Fibroblast of pulmonary artery (primary cell): ENCODE measurements around the gene HSPB1.

ENCODE experiments used
- DNase-seq: peaks from one replicate; pipeline ENCODE4 v3.0.0-alpha.2; 2010; ENCODE audit warnings: low read depth
- H3K4me3 ChIP-seq: replicated peaks from 2 replicates; pipeline ENCODE4 v1.5.1; 2011; ENCODE audit warnings: low read depth, mild to moderate bottlenecking, control low read depth, low read length, moderate library complexity
- TF ChIP-seq, protein P1 (sequence below): IDR thresholded peaks from 2 replicates; pipeline ENCODE4 v1.5.1; 2011; ENCODE audit warnings: mild to moderate bottlenecking, control low read depth, low read length, inconsistent platforms; ENCODE audit errors: missing control alignments

Gene HSPB1

DNA sequence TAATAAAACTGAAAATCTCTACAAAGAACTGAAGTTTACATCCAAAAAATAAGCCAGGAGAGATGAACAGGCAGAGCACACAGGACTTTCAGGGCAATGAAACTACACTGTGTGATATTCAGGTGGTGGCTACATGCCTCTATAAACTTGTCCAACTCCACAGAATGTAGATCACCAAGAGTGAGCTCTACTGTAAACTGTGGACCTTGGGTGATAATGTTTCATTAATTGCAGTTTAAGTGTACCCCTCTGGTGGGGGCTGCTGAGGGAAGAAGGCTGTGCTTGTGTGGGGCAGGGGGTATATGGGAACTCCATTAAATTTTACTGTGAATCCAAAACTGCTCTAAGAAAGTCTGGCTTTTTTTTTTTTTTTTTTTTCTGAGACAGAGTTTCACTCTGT, 33.6 kb downstream of the HSPB1 start:
- no peak overlapping the region for H3K4me3 ChIP-seq
- TF ChIP-seq, protein P1, sequence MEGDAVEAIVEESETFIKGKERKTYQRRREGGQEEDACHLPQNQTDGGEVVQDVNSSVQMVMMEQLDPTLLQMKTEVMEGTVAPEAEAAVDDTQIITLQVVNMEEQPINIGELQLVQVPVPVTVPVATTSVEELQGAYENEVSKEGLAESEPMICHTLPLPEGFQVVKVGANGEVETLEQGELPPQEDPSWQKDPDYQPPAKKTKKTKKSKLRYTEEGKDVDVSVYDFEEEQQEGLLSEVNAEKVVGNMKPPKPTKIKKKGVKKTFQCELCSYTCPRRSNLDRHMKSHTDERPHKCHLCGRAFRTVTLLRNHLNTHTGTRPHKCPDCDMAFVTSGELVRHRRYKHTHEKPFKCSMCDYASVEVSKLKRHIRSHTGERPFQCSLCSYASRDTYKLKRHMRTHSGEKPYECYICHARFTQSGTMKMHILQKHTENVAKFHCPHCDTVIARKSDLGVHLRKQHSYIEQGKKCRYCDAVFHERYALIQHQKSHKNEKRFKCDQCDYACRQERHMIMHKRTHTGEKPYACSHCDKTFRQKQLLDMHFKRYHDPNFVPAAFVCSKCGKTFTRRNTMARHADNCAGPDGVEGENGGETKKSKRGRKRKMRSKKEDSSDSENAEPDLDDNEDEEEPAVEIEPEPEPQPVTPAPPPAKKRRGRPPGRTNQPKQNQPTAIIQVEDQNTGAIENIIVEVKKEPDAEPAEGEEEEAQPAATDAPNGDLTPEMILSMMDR = no peak
- DNase-seq = no peak

DNA sequence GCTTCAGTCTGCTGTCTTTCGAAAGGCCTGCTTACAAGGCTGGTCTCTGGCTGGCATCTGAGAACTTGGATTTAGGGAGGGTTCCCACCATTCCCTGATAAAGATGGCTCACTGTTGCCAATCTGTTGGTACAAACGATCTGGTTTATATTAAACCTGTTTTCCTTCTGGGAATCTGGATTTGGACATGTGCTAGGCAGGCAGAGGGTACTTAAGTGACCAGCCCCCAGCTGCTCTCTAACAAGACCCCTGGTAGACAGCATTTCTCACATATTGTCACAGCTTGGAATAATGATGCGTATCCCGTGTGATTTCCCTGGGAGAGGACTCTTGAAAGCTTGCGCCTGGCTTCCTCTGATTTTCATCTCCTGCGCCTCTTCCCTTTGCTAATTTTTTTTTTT, 34.7 kb downstream of the HSPB1 start:
- TF ChIP-seq, protein P1 = no peak
- no peak overlapping the region for H3K4me3 ChIP-seq

DNA sequence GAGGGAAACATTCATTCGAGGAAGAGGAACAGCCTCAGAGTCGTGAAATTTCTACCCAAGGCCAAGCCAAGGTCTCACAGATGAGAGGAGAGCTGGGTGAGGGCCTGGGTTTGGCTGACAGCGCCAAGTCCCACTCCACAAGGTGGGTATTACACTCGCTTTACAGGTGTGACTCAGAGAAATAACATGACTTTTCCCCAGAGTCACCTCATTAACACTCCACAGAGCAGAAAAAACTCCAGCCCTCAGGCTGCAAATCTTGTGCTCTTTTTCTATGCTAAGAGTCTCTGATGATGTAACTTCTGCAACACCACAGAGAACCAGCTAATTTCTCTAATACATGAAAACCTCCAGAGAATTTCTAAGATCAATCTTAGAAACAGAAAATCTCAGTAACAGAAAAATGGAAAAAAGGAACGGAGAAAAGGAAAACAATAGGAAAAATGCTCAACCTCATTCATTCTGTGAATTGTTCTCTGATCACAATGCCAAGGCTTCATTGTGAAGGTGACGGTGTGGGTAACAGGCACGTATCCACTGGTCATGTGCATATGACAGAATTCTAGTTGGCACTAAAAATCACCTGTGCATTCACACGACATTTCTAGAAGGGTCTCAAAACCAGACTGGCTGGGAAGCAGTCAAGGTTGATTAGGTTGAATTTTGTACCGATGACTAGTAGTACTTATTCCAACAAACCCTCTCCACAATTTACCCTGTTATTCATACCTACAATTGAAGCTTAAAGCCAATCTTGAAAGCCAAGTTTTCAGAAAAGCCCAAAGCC, 36.0 kb downstream of the HSPB1 start:
- no peak for DNase-seq
- TF ChIP-seq, protein P1 = no peak
- H3K4me3 ChIP-seq = no peak overlapping the region

More for the DNA sequence above, 34.7 kb downstream of the HSPB1 start:
- DNase-seq = no peak

DNA sequence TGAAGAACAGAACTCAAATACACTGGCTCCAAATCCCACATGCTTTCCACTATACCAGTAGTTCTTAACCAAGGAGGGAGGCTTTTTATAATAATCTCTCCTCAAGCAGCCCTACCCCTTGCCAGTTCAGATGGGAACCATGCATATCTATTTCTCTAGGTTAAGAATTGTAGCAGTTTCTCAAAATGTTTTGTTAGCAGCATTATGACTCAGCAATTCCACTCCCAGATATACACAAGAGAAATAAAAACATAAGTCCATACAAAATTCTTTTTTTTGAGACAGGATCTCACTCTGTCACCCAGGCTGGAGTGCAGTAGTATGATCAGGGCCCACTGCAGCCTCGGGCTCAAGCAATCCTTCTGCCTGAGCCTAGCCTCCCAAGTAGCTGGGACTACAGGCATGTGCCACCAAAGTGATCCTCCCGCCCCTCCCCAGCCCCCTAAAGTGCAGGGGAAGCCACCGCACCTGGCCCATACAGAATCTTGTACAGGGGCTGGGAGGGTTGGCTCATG, 38.2 kb downstream of the HSPB1 start:
- TF ChIP-seq, protein P1 = no peak
- peak; percentile 84 for DNase-seq
- no peak overlapping the region for H3K4me3 ChIP-seq

DNA sequence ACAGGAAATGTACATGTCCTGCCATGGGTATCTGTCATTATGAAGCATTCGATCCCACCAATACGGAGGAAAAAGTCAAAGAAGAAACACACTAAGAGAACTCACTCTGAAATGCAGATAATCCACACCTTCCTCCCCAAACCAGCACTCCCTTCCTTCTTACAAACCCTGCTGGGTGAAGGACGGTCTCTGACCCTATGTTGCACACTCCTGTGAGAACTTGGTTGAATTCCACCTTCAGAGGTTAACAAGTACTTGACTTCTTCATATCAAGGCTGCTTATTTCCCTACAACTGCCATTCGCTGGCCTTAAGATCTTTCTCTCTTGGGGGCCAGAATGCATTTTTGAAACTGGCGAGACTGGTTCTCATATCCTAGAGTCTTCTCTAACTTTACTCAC, 39.7 kb downstream of the HSPB1 start:
- TF ChIP-seq, protein P1 = no peak
- no peak overlapping the region for H3K4me3 ChIP-seq
- no peak for DNase-seq

DNA sequence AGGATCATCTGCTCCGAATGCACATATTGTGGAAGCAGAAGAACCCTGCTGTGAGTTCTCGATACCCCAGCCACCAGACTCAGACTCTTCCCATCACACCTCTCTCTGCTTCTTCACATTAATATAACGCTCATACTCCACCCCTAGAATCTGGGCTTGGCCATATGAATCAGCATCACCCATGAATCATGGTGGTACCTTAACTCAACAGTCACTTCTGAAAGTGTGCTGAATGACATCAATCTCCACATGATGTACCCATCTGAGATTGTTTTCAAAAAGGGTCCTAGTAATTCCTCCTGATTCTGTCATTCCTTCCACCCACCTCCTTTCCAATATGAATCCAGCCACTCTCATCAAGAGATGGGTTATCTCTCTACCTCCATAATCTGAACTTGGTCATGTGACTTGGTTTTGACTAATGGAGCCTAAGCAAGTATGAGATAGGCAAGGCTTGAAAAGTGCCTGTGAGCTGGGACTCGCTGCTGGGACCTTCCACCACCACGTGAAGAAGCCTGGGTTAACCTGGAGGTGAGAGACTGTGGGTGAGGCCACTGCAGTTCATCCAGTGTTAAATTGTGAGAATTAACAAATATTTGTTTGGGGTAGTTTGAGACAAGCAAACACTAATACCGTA, 40.9 kb downstream of the HSPB1 start:
- no peak overlapping the region for H3K4me3 ChIP-seq
- TF ChIP-seq, protein P1 = no peak
- DNase-seq = no peak

DNA sequence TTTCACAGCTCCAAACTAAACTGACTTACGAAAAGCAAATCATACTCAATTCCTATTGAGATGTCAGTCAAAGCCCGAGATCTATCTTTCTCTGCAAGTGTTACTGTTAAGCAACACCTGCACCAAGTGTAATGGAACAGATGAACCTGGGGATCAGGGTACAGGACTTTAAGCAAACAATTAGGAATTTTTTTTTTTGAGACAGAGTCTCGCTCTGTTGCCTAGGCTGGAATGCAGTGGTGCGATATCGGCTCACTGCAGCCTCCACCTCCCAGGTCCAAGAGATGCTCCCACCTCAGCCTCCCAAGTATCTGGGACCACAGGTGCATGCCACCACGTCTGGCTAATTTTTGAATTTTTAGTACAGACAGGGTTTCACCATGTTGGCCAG, 41.5 kb downstream of the HSPB1 start:
- H3K4me3 ChIP-seq = no peak overlapping the region
- DNase-seq = no peak
- TF ChIP-seq, protein P1 = no peak
